ENCODE measurements around the gene RLF. TPM values are rescaled to one million over a fixed set of nuclear protein-coding genes. Genes with fewer than 3 reads are reported as not detected.

Gene RLF
- total RNA-seq, 1 donor from 2014 or later = 20.3 TPM

DNA sequence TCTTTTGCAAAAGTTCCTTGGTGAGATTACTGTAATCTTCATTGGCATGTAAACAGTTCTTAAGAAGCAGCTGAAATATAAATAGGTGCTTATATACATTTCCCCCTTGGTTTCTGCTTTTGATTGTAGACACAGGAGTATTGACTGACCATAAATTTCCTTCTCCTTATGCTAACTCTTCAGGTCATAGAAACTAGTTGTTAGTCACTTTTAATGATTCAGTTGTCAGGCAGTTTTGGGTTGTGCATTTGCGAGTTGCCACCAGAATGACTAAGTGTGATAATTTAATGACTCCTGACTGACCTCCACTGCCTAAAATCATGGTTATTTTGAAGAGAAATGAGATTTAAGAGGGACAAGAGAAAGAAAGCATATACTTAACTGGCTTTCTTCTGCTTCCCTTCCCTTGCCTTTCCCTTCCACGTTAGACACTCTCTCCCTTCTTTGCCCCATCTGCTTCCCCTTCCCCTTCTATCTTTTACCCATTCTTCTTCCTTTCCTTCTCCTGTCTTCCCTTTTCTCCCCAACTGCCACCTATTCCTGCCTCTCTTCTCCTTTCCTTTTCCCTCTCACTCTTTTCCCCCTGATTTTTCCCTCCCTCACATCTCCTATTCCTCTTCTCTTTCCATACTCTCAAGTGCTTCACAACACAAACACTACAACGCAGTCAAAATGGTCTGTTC, 109.1 kb downstream of the RLF start:
- intact Hi-C loops (cut with micrococcal nuclease) = no loop called here

DNA sequence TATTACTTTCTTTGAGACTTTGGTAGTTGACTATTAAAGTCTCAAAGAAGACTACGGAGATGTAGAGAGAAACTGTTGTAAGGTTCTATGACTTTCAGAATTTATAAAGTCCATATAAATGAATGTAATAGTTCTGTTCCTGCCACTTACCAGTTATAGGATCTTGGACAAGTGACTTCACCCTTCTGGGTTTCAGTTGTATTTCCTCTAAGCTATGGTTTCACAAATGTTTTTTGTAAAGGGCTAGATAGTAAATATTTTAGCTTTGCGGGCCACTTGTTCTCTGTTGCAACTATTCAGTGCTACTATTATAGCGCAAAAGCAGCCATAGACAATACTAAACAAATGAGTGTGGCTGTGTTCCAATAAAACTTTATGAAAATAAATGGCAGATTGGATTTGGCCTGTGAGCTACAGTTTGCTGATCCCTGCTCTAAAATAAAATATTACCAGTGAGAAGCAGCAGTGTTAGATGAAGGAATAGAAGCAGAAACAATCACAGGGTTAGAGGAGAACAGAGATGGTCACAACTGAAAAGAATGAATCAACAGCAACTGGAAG, 111.5 kb downstream of the RLF start:
- intact Hi-C loops (cut with micrococcal nuclease) = no loop called here

DNA sequence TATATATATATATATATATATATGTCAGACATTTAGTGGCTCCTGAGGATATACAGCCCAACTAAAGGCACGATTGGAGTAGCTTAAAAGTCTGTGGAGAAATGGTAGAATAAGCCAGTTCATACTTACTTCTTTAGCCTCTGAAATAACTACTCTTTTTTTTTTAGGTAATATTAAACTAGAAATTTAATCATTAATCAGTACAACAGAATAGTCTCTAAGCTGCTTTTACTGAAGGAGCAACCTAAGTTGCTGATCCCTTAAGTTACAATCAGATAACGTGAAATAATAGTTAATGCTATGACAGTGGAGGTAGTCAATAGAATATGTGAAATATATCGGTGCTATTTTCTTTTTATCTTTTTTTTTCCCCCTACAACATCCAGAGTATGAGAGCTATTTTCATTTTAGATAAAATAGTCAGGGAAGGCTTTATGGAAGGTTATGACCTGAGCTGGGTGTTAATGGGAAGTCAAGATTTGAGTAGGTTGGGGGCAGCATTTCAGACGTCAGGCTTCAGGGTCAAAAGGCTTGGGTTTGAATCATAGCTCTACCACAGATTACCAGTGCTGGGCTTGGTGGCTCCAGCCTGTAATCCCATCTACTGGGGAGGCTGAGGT, 112.5 kb downstream of the RLF start:
- intact Hi-C loops (cut with micrococcal nuclease) = no loop called here

DNA sequence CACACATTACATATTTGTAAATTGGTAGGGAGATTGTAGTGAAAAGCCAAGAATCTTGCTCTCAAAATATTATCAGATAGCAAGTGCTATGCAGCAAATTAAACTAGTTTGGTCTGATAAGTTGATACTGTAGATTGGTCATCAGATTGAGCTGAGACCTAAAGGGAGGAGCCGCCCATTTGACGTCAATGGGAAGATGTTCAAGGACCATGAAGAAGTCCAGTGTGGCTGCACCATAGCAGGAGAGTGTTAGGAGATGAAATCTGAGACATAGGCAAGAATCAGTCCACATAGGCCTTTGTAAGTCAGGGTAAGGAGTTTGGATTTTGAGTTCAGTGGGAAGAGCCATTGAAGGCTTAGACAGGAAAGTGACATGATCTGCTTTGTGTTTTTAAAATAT, 113.1 kb downstream of the RLF start:
- intact Hi-C loops (cut with micrococcal nuclease) = no loop called here

DNA sequence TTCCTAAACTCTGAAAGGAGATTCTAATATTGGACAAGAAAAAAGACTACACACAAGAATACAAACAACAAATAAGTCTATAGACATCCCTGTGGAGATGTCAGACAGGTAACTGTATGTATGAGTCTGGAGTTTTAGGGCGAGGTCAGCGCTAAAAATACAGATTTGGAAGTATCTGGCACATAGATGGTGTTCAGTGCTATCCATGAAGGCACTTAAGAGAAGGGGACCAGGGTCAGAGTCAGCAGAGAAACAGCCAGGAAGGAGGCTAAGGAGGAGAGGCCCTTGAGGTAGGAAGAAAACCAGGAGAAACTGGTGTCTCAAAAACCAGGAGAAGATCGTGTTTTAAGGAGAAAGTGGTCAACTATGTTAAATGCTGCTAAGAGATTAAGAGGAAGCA, 114.9 kb downstream of the RLF start:
- intact Hi-C loops (cut with micrococcal nuclease) = no loop called here

DNA sequence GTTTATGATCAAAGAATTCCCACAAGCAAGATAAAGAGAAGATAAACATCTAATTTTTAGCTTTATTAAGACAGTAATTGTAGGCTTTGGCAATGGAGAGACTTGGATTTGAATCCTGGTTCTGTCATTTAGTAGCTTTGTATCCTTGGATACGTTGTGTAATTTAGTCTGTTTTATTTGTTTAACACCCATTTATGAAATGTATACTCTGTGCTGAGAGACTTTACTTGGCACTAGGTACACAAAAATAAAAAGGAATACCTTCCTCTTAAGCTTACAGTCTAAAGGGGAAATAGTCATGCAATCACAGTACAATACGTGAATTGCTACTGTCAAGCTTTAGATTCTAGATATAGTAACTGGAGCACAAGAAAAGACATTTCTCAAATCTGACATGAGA, 120.7 kb downstream of the RLF start:
- intact Hi-C loops (cut with micrococcal nuclease) = no loop called here

Other genes with a start within 250 kb of the RLF start
- gene MFSD2A, start 206.2 kb upstream of the RLF start, total RNA-seq = 6.0 and 6.2 TPM in 2 replicates
- gene CAP1, start 120.7 kb upstream of the RLF start, total RNA-seq = 734 and 757 TPM in 2 replicates
- 116 and 124 TPM in 2 replicates for gene PPT1, start 64.1 kb upstream of the RLF start, total RNA-seq
- gene TMCO2, start 86.5 kb downstream of the RLF start, total RNA-seq = 0.83 TPM in 1 of 2 replicates, not detected in the other
- gene ZMPSTE24, start 96.8 kb downstream of the RLF start, total RNA-seq = 39.5 and 40.5 TPM in 2 replicates
- gene COL9A2, start 155.9 kb downstream of the RLF start, total RNA-seq = 23.9 and 24.0 TPM in 2 replicates
- gene SMAP2, start 212.3 kb downstream of the RLF start, total RNA-seq = 235 and 239 TPM in 2 replicates